Epidermal melanocyte (primary cell): ENCODE measurements around the gene ADAM11.
"Not testable (repeated sequence)": the region's sequence is repeated elsewhere in the genome, so short reads cannot be mapped to it uniquely, and the experiment has no call there.

Source experiments
- DNase-seq: peaks from one replicate; pipeline ENCODE4 v3.0.0; 2011; ENCODE audit warnings: low spot score; ENCODE audit not compliant: insufficient read length

The ADAM11 gene

GRCh38 chr17:44758414-44759085 lies at the start of gene ADAM11:
ADAM11 (plus strand) TSS chr17:44758988; CDS start chr17:44759200, 212 bp downstream.
- DNase-seq: no peak

GRCh38 chr17:44719444-44719843 lies 39.3 kb upstream of the ADAM11 start:
- DNase-seq: no peak

GRCh38 chr17:44722254-44722653 lies 36.5 kb upstream of the ADAM11 start:
- no peak for DNase-seq

GRCh38 chr17:44726121-44726520 lies 32.7 kb upstream of the ADAM11 start:
- not testable (repeated sequence) for DNase-seq

GRCh38 chr17:44733753-44734152 lies 25.0 kb upstream of the ADAM11 start:
- DNase-seq: no peak

- DNase-seq: no peak
Observed at GRCh38 chr17:44734272-44734671, 24.5 kb upstream of the ADAM11 start.

GRCh38 chr17:44736551-44737240 lies 22.1 kb upstream of the ADAM11 start:
- no peak for DNase-seq

- DNase-seq: no peak
Observed at GRCh38 chr17:44738214-44738906, 20.4 kb upstream of the ADAM11 start.

GRCh38 chr17:44741316-44741715 lies 17.5 kb upstream of the ADAM11 start:
- DNase-seq: no peak

- DNase-seq: no peak
Observed at GRCh38 chr17:44745301-44745700, 13.5 kb upstream of the ADAM11 start.

- not testable (repeated sequence) for DNase-seq
Observed at GRCh38 chr17:44745738-44746137, 13.1 kb upstream of the ADAM11 start.

- DNase-seq: no peak
Observed at GRCh38 chr17:44747566-44747965, 11.2 kb upstream of the ADAM11 start.

- no peak for DNase-seq
Observed at GRCh38 chr17:44749076-44749979, 9.5 kb upstream of the ADAM11 start.

- no peak for DNase-seq
Observed at GRCh38 chr17:44749980-44750318, 8.8 kb upstream of the ADAM11 start.

GRCh38 chr17:44751331-44751730 lies 7.5 kb upstream of the ADAM11 start:
- no peak for DNase-seq

GRCh38 chr17:44751806-44752205 lies 7.0 kb upstream of the ADAM11 start:
- no peak for DNase-seq

- DNase-seq: no peak
Observed at GRCh38 chr17:44752953-44753861, 5.6 kb upstream of the ADAM11 start.

- no peak for DNase-seq
Observed at GRCh38 chr17:44754276-44754675, 4.5 kb upstream of the ADAM11 start.

GRCh38 chr17:44755180-44755579 lies 3.6 kb upstream of the ADAM11 start:
- DNase-seq: not testable (repeated sequence)
